ENCODE measurements around the gene DCDC1.

Gene DCDC1

GRCh38 chr11:31131760-31132159 is 237.8 kb downstream of the DCDC1 start:
- no peak for TF ChIP-seq CTCF (IDR thresholded peaks at IDR 0.05; ENCODE audit: poor library complexity, severe bottlenecking)
- Histone ChIP-seq H3K4me3 (ENCODE audit: severe bottlenecking) (no peak overlapping the region), H3K4me1 (ENCODE audit: insufficient read depth, poor library complexity, severe bottlenecking) (no peaks in the 10 kb centered on the region), H3K27ac (ENCODE audit: poor library complexity, severe bottlenecking) (no peak overlapping the region), H3K36me3 (ENCODE audit: low read depth) (no peaks in the 10 kb centered on the region), H3K27me3 (ENCODE audit: insufficient read depth, poor library complexity, severe bottlenecking) (no peaks in the 10 kb centered on the region), H3K9me3 (ENCODE audit: severe bottlenecking) (no peaks in the 10 kb centered on the region)
- no peak for DNase-seq (ENCODE audit: low spot score)
- no peak for ATAC-seq (ENCODE audit: low read depth)

- TF ChIP-seq CTCF (IDR thresholded peaks at IDR 0.05; ENCODE audit: poor library complexity, severe bottlenecking): no peak
- no peak for DNase-seq (ENCODE audit: low spot score)
- ATAC-seq (ENCODE audit: low read depth): no peak
- Histone ChIP-seq H3K4me1 (ENCODE audit: insufficient read depth, poor library complexity, severe bottlenecking) (no peaks in the 10 kb centered on the region), H3K27me3 (ENCODE audit: insufficient read depth, poor library complexity, severe bottlenecking) (no peaks in the 10 kb centered on the region), H3K27ac (ENCODE audit: poor library complexity, severe bottlenecking) (no peak overlapping the region), H3K9me3 (ENCODE audit: severe bottlenecking) (no peaks in the 10 kb centered on the region), H3K4me3 (ENCODE audit: severe bottlenecking) (no peak overlapping the region), H3K36me3 (ENCODE audit: low read depth) (no peaks in the 10 kb centered on the region)
Observed at GRCh38 chr11:31127290-31127689, 242.2 kb downstream of the DCDC1 start.

GRCh38 chr11:31120428-31120827 is 249.1 kb downstream of the DCDC1 start:
- H3K4me3 ChIP-seq (ENCODE audit: severe bottlenecking): no peak overlapping the region
- TF ChIP-seq CTCF (IDR thresholded peaks at IDR 0.05; ENCODE audit: poor library complexity, severe bottlenecking): no peak

GRCh38 chr11:31118566-31118965 is 251.0 kb downstream of the DCDC1 start:
- Histone ChIP-seq H3K27me3 (ENCODE audit: insufficient read depth, poor library complexity, severe bottlenecking) (no peaks in the 10 kb centered on the region), H3K4me1 (ENCODE audit: insufficient read depth, poor library complexity, severe bottlenecking) (no peaks in the 10 kb centered on the region), H3K4me3 (ENCODE audit: severe bottlenecking) (no peak overlapping the region), H3K27ac (ENCODE audit: poor library complexity, severe bottlenecking) (no peak overlapping the region), H3K9me3 (ENCODE audit: severe bottlenecking) (no peaks in the 10 kb centered on the region), H3K36me3 (ENCODE audit: low read depth) (no peaks in the 10 kb centered on the region)
- no peak for ATAC-seq (ENCODE audit: low read depth)
- no peak for TF ChIP-seq CTCF (IDR thresholded peaks at IDR 0.05; ENCODE audit: poor library complexity, severe bottlenecking)
- no peak for DNase-seq (ENCODE audit: low spot score)

More at GRCh38 chr11:31120428-31120827, 249.1 kb downstream of the DCDC1 start:
- Histone ChIP-seq H3K36me3 (ENCODE audit: low read depth) (no peaks in the 10 kb centered on the region), H3K27ac (ENCODE audit: poor library complexity, severe bottlenecking) (no peak overlapping the region), H3K4me1 (ENCODE audit: insufficient read depth, poor library complexity, severe bottlenecking) (no peaks in the 10 kb centered on the region), H3K9me3 (ENCODE audit: severe bottlenecking) (no peaks in the 10 kb centered on the region), H3K27me3 (ENCODE audit: insufficient read depth, poor library complexity, severe bottlenecking) (no peaks in the 10 kb centered on the region)
- DNase-seq (ENCODE audit: low spot score) (no peak), ATAC-seq (ENCODE audit: low read depth) (no peak)

- H3K27ac ChIP-seq (ENCODE audit: poor library complexity, severe bottlenecking): no peak overlapping the region
- no peak for TF ChIP-seq CTCF (IDR thresholded peaks at IDR 0.05; ENCODE audit: poor library complexity, severe bottlenecking)
- ATAC-seq (ENCODE audit: low read depth) (no peak), DNase-seq (ENCODE audit: low spot score) (no peak)
- no peaks in the 10 kb centered on the region for H3K4me1 ChIP-seq (ENCODE audit: insufficient read depth, poor library complexity, severe bottlenecking)
- H3K27me3 ChIP-seq (ENCODE audit: insufficient read depth, poor library complexity, severe bottlenecking): no peaks in the 10 kb centered on the region
- no peaks in the 10 kb centered on the region for H3K36me3 ChIP-seq (ENCODE audit: low read depth)
- no peaks in the 10 kb centered on the region for H3K9me3 ChIP-seq (ENCODE audit: severe bottlenecking)
- H3K4me3 ChIP-seq (ENCODE audit: severe bottlenecking): no peak overlapping the region
Observed at GRCh38 chr11:31117038-31117437, 252.5 kb downstream of the DCDC1 start.

All from RWPE2 (cell line).